BLaER1 treated with 17β-estradiol and CSF1 and Interleukin-3, amounts not matched to agents 10 nM and 100 nM (cell line): ENCODE results near the gene HOPX.

Experiments
- H3K27ac ChIP-seq, 11 experiments: shearing (Covaris generic); formaldehyde crosslinking; 2 replicates each; pipeline ENCODE4 v1.8.1; 2022
- H3K27me3 ChIP-seq, 11 experiments: shearing (Covaris generic); formaldehyde crosslinking; 2 replicates each; pipeline ENCODE4 v1.8.1; 2022
- H3K36me3 ChIP-seq, 11 experiments: shearing (Covaris generic); formaldehyde crosslinking; 2 replicates each; pipeline ENCODE4 v1.8.1; 2022
- H3K4me1 ChIP-seq, 10 experiments: shearing (Covaris generic); formaldehyde crosslinking; 2 replicates each; pipeline ENCODE4 v1.8.1; 2022
- H3K4me2 ChIP-seq, 11 experiments: shearing (Covaris generic); formaldehyde crosslinking; 2 replicates each; pipeline ENCODE4 v1.8.1; 2022
- H3K4me3 ChIP-seq, 10 experiments: shearing (Covaris generic); formaldehyde crosslinking; 2 replicates each; pipeline ENCODE4 v1.8.1; 2022
- H3K9ac ChIP-seq, 11 experiments: shearing (Covaris generic); formaldehyde crosslinking; 2 replicates each; pipeline ENCODE4 v1.8.1; 2022
- H3K9me3 ChIP-seq, 11 experiments: shearing (Covaris generic); formaldehyde crosslinking; replicated peaks in 1 of 11; 2 replicates each; pipeline ENCODE4 v1.8.1; 2022
- H4K20me1 ChIP-seq, 11 experiments: shearing (Covaris generic); formaldehyde crosslinking; 2 replicates each; pipeline ENCODE4 v1.8.1; 2022
- Cebpa-rat ChIP-seq, 11 experiments: shearing (Covaris generic); IDR thresholded peaks; 2 replicates each; pipeline ENCODE4 v1.8.1; 2022

Gene HOPX

DNA sequence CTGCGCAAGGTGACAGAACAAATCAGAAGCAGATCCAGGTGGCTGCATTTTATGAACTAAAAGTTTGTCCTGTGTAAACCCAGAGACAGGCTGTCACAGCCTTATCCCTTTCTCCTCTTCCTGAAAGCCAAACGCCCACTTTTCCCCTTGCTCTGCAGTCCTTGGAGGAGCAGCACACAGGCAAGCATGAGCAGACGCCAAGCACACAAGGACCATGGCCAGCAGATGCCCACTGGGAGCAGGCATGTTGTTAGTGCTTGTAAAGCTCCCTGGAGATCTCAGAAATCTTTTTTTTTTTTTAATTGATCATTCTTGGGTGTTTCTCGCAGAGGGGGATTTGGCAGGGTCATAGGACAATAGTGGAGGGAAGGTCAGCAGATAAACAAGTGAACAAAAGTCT, 11.5 kb upstream of the HOPX start:
- Histone ChIP-seq H3K9ac (no peak overlapping the region), H3K36me3 (no peaks in the 10 kb centered on the region), H3K4me2 (no peak overlapping the region), H4K20me1 (no peaks in the 10 kb centered on the region), H3K27me3 (no peaks in the 10 kb centered on the region), H3K4me3 (no peak overlapping the region), H3K9me3 (peaks cover 0 to 5% (median 0%) of the 10 kb centered on the region in 11 experiments; a peak in 1 of 22 replicates), H3K27ac (no peak overlapping the region), H3K4me1 (no peaks in the 10 kb centered on the region)
- TF ChIP-seq Cebpa-rat (IDR thresholded peaks at IDR 0.05) = no peak

- Histone ChIP-seq H3K9ac (no peak overlapping the region), H3K4me2 (no peak overlapping the region), H3K9me3 (peaks cover 0 to 8% (median 0%) of the 10 kb centered on the region in 11 experiments; a peak in 1 of 22 replicates), H3K27ac (no peak overlapping the region), H3K36me3 (no peaks in the 10 kb centered on the region), H3K4me3 (no peak overlapping the region), H3K27me3 (no peaks in the 10 kb centered on the region), H3K4me1 (no peaks in the 10 kb centered on the region), H4K20me1 (no peaks in the 10 kb centered on the region)
- TF ChIP-seq Cebpa-rat (IDR thresholded peaks at IDR 0.05) = no peak
These were observed 10.3 kb upstream of the HOPX start for GRCh38 chr4:56691425-56691824.

DNA sequence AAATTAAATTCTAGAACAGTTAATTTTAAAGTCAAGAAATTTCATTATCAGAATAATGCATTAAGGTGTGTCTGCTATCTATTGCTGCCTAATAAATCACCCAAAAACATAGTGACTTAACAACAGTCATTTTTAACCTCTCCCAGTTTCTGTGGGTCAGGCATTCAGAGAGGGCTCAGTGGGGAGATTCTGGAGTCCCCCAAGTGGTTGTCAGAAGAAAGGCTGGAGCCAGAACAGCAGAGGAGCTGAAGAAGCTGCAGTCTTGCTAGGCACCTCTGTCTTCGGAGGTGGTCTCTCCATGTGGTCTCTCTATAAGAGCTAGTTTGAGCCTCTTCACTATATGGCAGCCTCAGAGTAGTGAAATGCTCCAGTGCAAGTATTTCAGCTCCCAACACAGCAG, 9.3 kb upstream of the HOPX start:
- H3K27me3 ChIP-seq = no peaks in the 10 kb centered on the region
- no peak for TF ChIP-seq Cebpa-rat (IDR thresholded peaks at IDR 0.05)

GRCh38 chr4:56689201-56689969, 8.3 kb upstream of the HOPX start:
- no peaks in the 10 kb centered on the region for H3K36me3 ChIP-seq

More for the DNA sequence above, 9.3 kb upstream of the HOPX start:
- Histone ChIP-seq H4K20me1 (no peaks in the 10 kb centered on the region), H3K4me2 (no peak overlapping the region), H3K27ac (no peak overlapping the region), H3K9me3 (peaks cover 0 to 8% (median 0%) of the 10 kb centered on the region in 11 experiments; a peak in 1 of 22 replicates), H3K4me1 (no peaks in the 10 kb centered on the region), H3K36me3 (no peaks in the 10 kb centered on the region), H3K9ac (no peak overlapping the region), H3K4me3 (no peak overlapping the region)

GRCh38 chr4:56688094-56688647, 7.1 kb upstream of the HOPX start:
- Histone ChIP-seq H3K9ac (no peak overlapping the region), H3K27ac (no peak overlapping the region), H3K9me3 (peaks cover 0 to 5% (median 0%) of the 10 kb centered on the region in 11 experiments; a peak in 1 of 22 replicates), H3K4me3 (no peak overlapping the region), H4K20me1 (no peaks in the 10 kb centered on the region), H3K4me1 (no peaks in the 10 kb centered on the region), H3K27me3 (no peaks in the 10 kb centered on the region), H3K4me2 (no peak overlapping the region), H3K36me3 (no peaks in the 10 kb centered on the region)
- TF ChIP-seq Cebpa-rat (IDR thresholded peaks at IDR 0.05) = no peak

More at GRCh38 chr4:56689201-56689969, 8.3 kb upstream of the HOPX start:
- TF ChIP-seq Cebpa-rat (IDR thresholded peaks at IDR 0.05) = no peak
- Histone ChIP-seq H4K20me1 (no peaks in the 10 kb centered on the region), H3K27me3 (no peaks in the 10 kb centered on the region), H3K4me1 (no peaks in the 10 kb centered on the region), H3K9me3 (peaks cover 0 to 5% (median 0%) of the 10 kb centered on the region in 11 experiments; a peak in 1 of 22 replicates), H3K27ac (no peak overlapping the region), H3K4me2 (no peak overlapping the region), H3K9ac (no peak overlapping the region), H3K4me3 (no peak overlapping the region)

GRCh38 chr4:56686537-56687231, 5.6 kb upstream of the HOPX start:
- no peaks in the 10 kb centered on the region for H4K20me1 ChIP-seq
- H3K9ac ChIP-seq = no peak overlapping the region

GRCh38 chr4:56684320-56685050, 3.4 kb upstream of the HOPX start:
- no peak overlapping the region for H3K27ac ChIP-seq
- no peak overlapping the region for H3K4me2 ChIP-seq
- no peaks in the 10 kb centered on the region for H4K20me1 ChIP-seq
- peaks cover 0 to 5% (median 0%) of the 10 kb centered on the region in 11 experiments; a peak in 1 of 22 replicates for H3K9me3 ChIP-seq
- no peak overlapping the region for H3K9ac ChIP-seq
- no peaks in the 10 kb centered on the region for H3K4me1 ChIP-seq
- H3K36me3 ChIP-seq = no peaks in the 10 kb centered on the region
- TF ChIP-seq Cebpa-rat (IDR thresholded peaks at IDR 0.05) = no peak
- no peak overlapping the region for H3K4me3 ChIP-seq
- H3K27me3 ChIP-seq = no peaks in the 10 kb centered on the region; a peak in 1 of 22 replicates

More at GRCh38 chr4:56686537-56687231, 5.6 kb upstream of the HOPX start:
- Histone ChIP-seq H3K4me3 (no peak overlapping the region), H3K9me3 (peaks cover 0 to 5% (median 0%) of the 10 kb centered on the region in 11 experiments; a peak in 1 of 22 replicates), H3K4me1 (no peaks in the 10 kb centered on the region), H3K4me2 (no peak overlapping the region), H3K27ac (no peak overlapping the region), H3K36me3 (no peaks in the 10 kb centered on the region), H3K27me3 (no peaks in the 10 kb centered on the region)
- TF ChIP-seq Cebpa-rat (IDR thresholded peaks at IDR 0.05) = no peak

GRCh38 chr4:56683455-56683854, 2.4 kb upstream of the HOPX start:
- H3K9ac ChIP-seq = no peak overlapping the region
- H4K20me1 ChIP-seq = no peaks in the 10 kb centered on the region
- no peaks in the 10 kb centered on the region for H3K36me3 ChIP-seq
- H3K4me1 ChIP-seq = no peaks in the 10 kb centered on the region
- H3K27me3 ChIP-seq = no peaks in the 10 kb centered on the region; a peak in 1 of 22 replicates
- no peak overlapping the region for H3K4me2 ChIP-seq
- peaks cover 0 to 4% (median 0%) of the 10 kb centered on the region in 11 experiments; a peak in 1 of 22 replicates for H3K9me3 ChIP-seq
- no peak overlapping the region for H3K4me3 ChIP-seq
- no peak overlapping the region for H3K27ac ChIP-seq
- TF ChIP-seq Cebpa-rat (IDR thresholded peaks at IDR 0.05) = no peak
